Measurements from ENCODE around the gene CD200.

The CD200 gene, protein sequence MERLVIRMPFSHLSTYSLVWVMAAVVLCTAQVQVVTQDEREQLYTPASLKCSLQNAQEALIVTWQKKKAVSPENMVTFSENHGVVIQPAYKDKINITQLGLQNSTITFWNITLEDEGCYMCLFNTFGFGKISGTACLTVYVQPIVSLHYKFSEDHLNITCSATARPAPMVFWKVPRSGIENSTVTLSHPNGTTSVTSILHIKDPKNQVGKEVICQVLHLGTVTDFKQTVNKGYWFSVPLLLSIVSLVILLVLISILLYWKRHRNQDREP

DNA sequence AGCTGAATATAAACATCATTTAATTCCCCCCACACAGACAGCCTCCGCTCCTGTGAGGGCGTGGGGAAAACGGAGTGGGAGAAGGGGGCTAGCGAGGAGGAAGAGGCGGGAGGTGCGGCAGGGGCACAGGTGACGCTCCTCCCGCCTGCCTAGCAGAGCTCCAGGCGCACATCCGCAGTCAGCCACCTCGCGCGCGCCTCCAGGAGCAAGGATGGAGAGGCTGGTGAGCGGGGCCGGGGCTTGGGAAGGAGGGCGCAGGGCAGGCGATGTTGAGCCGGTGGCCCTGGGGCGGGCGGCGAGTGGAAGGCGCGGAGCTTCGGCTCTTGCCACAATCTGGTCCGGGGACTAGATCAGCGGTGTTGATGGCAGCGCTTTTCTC is at the start of gene CD200:
TSS of gene CD200 (plus strand) at position 155 of the 379 bp plus-strand sequence. CDS start at position 212, 57 bp downstream.
- DNase-seq = peak; percentile 33 to 36

DNA sequence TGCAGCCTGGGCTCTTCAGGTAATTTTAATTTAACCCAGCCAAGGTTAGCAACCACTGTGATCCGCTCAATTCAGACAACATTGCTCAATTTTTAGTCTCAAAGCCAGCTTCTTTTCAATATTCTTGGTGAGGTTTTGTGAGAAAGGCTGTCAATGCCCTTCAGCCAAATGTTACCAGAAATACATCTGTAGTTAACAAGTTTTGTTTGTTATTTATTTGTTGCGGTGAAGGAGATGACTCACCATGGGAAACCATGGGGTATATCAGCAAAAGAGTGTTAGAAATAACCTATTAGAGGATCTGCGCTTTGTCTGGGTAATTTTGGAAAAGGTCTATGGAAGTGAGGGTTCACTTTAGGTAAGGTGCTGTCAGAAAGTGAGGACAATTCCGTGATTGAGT is 43.9 kb upstream of the CD200 start:
- no peak for DNase-seq

DNA sequence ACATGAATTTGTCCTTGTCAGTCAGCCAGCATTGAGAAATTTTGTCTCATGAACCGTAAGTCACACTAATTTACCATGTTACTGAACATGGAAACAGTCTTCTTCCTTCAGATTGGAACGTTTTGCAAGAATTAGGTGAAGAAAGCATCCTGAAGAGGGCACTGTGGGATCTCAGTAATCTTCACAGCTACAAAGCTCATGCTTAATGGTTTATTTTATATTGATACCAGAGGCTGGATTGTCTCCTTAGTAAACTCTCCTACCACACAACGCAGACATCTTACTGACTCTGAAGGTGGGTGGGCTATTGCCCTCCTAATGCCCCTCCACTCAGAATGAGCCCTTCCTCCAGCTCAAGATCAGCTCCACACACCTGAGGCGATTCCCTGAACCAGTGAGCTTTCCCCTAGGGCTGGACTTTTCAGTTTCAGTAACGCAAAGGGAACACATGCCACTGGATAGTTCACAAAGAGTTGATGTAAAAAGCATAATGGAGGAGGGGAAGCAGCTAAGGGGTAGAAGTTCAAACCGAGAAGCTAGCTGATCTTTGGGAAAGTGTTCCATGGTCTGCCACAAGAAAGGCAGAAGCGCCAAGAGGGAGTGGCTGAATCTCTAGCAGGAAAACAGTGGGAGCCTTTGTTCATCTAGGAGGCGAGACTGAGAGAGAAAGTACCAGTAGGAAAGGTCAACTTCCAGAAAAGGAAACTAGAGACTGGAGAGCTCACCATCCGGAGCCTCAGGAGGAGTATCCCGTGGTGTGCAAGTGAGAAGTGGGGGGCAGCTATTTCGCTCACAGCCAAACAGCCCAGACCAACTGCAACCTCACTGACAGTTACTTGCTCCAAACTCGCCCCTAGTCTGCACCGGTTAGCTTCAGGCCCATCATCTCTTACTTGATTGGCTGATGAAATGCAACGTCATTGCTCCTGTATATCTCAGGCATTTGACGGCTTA is 39.3 kb upstream of the CD200 start, which contains the start of gene SLC9C1:
TSS of gene SLC9C1 (minus strand) at position 849 of the 954 bp plus-strand sequence. CDS start 7,425 bp downstream, outside the sequence.
- peak; percentile 22 to 61 for DNase-seq

DNA sequence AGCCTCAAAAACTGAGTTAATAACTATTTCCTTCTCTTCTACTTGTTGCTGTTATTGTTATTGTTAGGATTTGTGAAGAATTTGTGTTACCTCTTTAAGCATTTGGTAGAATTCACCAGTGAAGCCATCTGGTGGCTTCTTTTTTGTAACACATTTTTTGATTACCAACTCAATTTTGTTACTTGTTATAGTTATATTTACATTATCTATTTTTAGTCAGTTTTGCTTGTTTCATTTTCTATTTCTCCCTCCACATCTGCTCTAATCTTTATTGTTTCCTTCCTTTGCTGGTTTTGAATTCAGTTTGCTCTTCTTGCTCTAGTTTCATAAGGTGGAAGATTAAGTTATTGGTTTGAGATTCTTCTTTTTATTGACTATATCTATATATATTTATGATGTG is 35.2 kb upstream of the CD200 start:
- no peak for DNase-seq

DNA sequence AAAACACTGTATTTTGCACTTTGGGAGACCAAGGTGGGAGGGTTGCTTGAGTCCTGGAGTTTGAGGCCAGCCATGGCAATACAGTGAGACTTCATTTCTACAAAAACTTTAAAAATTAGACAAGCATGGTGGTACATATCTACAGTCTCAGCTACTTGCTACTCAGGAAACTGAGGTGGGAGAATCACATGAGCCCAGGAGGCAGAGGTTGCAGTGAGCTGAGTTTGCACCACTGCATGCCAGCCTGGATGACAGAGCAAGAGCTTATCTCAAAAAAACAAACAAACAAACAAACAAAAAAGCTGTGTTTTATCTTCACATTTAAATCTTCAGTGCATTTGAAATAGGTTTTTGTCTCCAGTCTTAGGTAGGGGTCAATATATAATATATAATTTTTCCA is 34.2 kb upstream of the CD200 start:
- no peak for DNase-seq

DNA sequence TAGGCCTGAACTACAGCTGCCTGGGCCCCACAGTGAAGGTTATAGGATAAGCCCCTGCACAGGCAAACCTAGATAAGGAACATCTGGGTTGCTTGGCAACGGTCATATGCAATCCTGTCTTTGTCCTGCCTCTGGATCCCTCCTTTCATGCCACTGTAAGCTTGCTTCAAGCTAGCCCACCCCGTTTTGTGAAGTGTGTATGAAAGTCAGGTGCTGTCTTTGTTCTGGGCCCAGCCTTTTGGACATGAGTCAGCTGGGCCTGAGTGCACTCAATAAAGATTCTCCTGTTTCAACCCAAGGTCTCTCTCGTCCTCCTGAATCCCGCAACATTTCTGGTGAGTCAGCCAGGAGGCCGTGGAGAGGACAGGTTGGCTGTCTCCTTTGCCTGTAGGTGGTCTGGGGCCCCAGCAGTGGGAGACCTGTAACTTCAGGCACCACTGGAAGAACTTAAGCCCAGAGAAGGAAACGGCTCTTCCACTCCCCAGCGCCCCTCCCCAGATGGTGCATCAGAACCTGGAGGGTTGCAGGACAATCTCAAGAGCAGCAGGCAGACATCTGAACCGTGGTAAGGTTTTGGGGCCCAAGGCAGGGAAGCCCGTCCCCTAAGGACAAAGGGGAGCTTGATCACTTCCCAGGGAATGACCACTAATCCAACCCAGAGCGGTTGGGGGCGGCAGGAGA is 30.7 kb upstream of the CD200 start:
- no peak for DNase-seq

DNA sequence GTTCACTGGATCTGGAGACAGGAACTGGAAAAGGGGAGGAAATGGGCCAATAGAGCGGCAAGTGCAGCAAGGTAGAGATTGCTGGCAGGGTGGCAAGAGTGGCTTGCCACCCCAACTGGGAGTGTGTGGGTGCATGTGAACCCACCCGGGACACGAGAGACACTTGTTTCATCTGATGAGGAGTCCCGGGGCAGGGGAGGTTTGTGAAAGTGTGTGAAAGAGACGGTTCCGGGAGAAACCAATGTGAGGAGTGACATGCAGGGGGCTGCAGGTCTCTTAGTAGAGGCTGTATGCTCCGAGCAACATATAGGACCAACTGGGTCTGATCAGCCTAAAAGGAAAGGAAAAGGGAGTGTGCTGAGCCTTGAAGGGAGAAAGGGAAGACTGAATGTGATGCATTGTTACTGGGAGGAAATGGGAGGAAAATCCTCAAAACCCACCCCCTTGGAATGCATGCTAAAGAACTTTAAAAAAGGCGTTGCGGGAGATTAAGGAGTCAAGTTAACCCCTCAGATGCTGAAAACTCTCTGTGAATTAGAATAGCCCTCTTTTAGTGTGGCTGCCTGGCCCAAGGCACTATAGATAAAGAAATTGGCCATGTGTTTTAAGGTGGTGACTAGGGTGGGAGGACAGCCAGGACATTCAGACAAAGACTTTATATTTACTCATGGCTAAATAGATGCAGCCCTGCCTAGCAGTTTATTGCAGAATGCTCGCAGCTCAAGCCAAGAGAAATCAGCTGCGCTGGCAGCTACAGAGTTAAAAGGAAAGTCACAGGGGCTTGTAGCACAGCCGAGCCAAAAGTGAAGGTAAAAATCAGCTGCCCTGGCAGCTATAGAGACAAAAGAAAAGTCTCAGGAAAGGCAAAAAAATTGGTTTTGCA is 29.8 kb upstream of the CD200 start:
- no peak for DNase-seq

DNA sequence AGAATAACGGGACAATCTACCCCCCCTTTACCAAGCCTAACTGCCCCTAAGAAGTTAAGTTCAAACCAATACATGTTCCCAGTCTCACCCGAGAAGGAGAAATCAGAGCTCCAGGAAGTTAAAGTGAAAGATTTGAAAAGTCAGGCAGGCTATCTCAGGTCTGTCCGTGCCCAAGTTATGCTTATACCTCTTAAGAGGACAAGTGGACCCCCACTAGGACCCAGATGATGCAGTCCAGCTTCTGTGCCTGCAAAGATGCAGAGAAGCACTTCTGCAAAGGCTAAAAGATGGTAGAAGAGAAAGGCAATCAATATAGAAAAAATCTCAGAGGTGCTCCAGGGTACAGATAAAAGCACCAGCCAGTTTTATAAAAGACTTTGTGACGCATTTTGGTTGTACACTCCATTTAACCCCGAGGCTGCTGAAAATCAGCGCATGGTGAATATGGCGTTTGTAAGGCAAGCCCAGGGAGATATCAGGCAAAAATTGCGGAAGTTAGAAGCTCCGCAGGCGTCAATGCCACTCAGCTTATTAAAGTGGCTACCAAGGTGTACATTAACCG is 29.1 kb upstream of the CD200 start:
- peak; percentile 7 to 38 for DNase-seq

DNA sequence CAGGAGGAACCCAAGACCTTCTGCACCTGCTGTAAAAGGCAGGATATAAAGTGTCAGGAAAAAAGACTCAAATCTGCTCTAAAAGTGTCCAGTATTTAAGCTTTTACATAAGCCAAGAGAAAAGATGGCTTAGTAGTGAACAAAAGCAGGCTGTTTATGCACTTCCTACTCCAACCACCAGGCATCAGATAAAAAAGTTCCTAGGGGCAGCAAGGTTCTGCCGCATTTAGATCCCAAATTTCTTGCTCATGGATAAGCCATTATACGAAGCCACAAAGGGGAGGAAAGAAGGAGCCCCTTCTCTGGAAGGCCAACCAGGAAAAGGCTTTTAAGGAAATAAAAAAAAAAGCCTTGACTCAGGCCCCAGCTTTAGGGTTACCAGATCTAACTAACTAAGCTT is 28.3 kb upstream of the CD200 start:
- DNase-seq = no peak

DNA sequence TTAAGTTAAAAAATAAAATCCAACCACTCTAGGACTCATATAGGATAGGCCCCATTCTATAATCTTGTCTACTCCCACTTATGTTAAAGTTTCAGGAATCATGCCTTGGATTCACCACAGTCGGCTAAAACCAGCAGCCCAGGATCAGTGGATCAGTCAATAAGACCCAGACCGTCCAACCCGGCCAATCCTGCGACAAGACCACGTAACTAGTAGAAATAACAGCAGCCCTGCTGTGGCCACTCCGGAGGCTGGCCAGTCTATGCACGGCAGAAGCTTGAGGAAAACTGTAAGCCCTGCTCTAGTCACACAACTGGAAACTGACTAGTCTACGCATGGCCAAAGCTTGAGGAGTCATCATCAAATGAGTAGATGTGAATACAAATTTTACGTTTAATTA is 26.1 kb upstream of the CD200 start:
- DNase-seq = no peak

DNA sequence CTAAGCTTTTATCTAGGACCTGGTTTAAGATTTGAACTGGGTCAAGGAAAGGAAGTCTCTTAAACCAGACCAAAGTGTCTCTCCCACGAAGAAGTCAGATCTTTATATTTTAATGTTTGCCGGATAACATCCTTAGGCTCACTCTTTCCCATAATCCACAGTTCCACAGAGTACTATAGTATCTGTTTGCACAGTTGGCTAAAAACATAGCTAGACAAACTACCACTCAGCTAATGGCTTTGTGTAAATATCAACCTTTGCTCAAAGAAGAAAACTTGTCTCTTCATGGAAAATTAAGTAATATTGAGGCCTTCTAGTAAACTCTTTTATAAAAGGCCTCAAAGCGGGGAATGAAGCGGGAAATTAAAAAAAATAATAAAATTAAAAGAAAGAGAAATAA is 25.4 kb upstream of the CD200 start:
- no peak for DNase-seq

DNA sequence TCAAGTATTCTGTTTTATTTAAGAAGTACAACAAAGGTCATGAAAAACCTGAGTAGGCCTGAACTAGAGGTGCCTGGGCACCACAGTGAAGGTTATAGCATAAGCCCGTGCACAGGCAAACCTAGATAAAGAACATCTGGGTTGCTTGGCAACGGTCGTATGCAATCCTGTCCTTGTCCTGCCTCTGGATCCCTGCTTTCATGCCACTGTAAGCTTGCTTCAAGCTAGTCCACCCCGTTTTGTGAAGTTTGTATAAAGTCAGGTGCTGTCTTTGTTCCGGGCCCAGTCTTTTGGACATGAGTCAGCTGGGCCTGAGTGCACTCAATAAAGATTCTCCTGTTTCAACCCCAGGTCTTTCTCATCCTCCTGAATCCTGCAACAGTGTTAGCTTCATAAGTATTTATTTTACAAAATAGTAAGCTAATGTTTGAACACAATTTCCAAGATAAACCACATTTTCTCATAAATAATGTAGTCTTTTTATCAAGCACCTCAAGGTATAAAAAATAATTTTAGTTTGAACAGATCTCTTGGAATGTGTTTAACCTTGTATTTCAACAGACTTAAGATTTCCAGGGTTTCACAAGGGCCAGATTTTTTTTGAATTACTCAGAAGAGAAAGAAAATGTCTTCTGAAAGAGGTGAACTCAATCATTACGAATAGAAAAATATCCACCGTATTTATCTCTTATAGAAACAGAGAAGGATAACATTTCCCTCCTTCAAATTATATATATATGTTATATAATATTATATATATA is 24.6 kb upstream of the CD200 start:
- DNase-seq = no peak

DNA sequence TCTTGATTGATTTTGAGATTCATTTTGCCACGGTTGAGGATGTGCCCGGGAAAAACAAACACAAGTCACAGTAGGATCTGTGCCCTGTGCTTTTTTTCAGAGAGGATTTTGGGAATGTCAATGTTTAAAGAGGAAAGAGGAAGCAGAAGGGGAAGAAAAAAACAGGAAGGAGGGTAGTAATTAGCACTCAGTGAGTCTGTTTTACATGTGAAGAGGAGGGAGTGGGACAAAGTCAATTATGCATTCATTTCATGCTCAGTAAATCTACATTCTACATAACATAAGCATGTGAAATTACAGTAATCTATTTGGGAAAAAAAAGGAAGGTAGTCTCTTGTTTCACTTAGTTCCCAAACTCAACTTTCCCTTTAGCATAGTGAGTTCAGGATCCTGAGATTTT is 18.3 kb upstream of the CD200 start:
- no peak for DNase-seq

DNA sequence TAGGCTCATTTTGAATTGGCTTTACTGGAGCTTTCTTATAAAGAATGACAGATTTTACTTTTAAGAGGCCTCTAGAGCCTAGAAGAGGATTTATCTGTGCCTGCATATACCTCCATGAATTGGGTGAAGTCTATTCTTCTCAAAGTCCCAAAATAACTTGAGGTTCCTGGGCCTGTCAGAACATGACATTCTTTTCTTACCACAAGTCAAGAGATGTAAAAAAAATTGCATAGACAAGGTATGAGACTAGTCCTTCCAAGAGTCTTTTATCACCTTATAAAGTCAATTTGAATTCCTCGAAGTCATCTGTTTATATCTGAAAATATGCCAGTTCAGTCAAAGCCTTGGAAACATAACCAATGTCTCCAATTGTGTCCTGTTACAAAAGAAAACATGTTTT is 17.2 kb upstream of the CD200 start:
- no peak for DNase-seq

DNA sequence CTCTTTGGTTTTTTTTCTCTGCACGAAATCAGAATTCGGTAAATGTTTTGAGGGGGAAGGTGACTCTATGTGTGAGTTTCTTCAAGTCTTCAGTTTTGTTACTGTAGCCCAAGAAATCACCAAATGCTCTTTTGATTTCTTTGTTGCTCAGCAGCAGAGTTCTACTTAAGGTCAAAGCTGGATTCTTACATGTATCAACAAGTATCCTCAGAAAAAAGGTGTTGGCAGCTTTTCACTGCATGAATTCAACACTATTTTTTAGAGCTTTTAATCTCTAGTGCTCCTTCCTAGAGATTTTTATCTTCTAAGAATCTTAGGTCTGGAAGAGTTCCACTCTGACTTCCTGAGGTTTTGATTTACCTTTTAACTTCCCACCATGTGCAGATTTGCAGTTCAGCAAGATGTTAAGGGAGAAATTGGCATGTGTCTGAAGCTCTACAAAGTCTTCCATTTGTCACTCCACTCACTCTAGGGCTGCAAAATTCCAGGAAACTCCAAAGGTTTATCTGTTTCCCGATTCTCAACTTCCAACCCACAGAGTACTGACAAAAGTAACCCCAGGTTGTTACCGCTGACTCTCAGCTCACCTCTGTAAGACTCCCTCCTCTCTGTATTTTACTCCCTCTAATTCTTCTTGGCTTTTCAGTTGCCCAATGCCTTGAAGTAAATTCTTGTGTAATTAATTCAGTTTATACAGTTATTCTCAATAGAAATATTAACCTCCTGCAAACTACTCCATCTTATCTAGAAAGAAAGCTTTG is 13.3 kb upstream of the CD200 start:
- DNase-seq = no peak

DNA sequence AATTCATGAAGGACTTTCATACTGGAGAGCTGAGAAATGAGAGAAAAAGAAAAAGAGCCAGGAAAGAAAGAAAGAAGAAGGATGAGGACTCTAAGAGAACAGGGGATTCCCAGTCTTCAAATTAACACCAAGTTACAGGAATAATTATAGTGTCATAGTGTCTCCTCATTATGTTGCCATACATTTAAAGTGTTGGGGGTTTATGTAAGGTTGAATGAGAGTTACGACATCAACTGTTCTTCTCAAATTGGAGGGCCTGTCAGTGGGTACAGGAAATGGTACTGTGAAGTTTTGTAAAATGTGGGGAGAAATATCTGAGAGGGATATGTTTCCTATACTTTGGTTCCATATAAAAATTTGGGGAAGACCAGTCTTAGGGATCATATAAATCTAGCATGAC is 12.3 kb upstream of the CD200 start:
- DNase-seq = no peak

DNA sequence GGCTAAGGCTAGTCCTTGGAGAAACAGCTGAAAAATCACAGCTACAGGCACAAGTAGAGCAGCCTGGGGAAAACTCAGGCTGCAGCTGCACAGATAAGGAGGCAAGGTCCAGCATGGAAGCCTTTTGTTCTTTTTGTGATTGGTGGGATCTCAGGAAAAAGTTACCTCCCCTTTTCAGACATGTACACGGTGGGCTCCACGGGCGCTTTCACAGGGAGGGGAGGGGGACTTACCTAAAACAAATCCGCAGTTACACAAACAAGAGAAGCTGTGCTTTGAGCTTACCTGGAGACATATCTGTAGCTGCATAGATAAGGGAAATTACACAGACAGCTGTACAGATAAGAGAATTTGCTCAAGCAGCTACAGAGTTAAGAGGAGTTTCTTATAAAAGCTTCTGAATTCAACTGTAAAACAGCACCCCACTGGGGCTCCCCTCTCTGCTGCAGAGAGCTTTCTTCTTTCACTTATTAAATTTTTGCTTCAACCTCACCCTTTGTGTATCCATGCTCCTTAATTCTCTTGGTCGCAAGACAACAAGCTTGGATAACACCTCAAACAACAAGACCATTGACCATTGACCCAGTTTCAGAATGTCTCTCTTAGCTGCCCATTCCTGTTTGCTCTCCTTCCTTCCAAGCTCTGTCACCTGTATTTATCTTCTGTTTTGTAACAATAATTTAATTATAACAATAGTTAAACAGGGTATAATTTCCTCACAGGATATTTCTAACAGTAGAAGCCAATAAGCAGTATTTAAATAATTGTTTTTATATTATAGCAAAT is 10.9 kb upstream of the CD200 start:
- DNase-seq = no peak

DNA sequence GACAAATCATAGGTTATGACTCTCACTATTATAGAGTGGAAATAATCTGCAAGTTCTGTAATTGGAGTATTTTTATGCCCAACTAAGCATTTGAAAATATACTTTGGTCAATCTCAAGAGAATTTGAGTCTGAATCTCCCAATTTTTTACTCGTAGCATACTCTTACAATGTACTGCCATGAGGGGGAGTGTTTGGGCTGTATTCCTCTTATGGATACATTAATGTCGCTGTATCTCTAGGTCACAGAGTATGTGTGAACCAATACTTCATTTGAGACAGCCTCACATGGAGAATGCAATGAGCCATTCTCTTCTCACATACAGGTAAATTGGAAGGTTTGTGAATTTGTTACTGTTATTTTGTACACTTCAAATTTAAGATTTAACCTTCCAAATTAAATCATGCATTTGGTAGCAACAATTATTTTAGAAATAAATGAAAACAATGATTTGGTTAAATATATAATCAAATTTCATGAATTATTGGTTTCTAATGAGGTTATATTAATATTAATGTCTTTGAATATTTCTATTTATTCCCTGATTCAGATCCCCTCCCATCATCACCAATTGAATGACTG is 5.5 kb upstream of the CD200 start:
- DNase-seq = peak; percentile 27 to 72

DNA sequence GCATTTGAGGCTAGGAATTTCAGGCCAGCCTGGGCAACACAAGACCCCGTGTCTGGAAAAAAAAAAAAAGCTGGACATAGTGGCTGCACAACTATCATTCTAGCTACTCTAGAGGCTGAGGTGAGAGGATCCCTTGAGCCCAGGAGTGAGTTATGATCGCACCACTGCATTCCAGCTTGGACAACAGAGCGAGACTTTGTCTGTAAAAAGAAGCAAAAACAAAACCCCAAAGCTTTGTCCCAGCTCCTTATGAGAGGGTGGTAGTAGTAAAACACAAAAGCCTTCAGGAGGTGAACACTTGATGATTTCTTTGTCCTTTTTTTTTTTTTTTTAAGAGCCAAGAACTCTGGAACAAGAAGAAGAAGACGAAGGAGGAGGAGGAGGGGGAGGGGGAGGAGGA is 1.1 kb upstream of the CD200 start:
- DNase-seq = no peak
